SJCRH30 (cell line): ENCODE data around the gene RNASE7. TPM values are rescaled to one million over a fixed set of nuclear protein-coding genes. Genes with fewer than 3 reads are reported as not detected.
"Not testable (repeated sequence)": the region's sequence is repeated elsewhere in the genome, so short reads cannot be mapped to it uniquely, and the experiment has no call there.

Experiments
- DNase-seq, 2 experiments: peaks; one replicate each; pipeline ENCODE4 v3.0.0-alpha.2; 2015 to 2020
- H3K27ac ChIP-seq: fragments of 250-450 bp; sonication (Bioruptor Pico); 2 replicates; pipeline ENCODE4 v1.5.1; 2020; ENCODE audit warnings: mild to moderate bottlenecking, moderate library complexity
- H3K27me3 ChIP-seq: fragments of 250-450 bp; sonication (Bioruptor Pico); 2 replicates; pipeline ENCODE4 v1.5.1; 2020; ENCODE audit warnings: mild to moderate bottlenecking, moderate library complexity
- H3K36me3 ChIP-seq: fragments of 250-450 bp; sonication (Bioruptor Pico); 2 replicates; pipeline ENCODE4 v1.5.1; 2020; ENCODE audit warnings: mild to moderate bottlenecking, moderate library complexity
- H3K4me1 ChIP-seq: fragments of 250-450 bp; sonication (Bioruptor Pico); 2 replicates; pipeline ENCODE4 v1.5.1; 2020; ENCODE audit warnings: mild to moderate bottlenecking, moderate library complexity
- H3K4me3 ChIP-seq: fragments of 250-450 bp; sonication (Bioruptor Pico); 2 replicates; pipeline ENCODE4 v1.5.1; 2020; ENCODE audit warnings: mild to moderate bottlenecking, moderate library complexity
- H3K9me3 ChIP-seq: fragments of 250-450 bp; sonication (Bioruptor Pico); replicated peaks from 2 replicates; pipeline ENCODE4 v1.5.1; 2020; ENCODE audit warnings: mild to moderate bottlenecking, moderate library complexity
- total RNA-seq: library from RNA; depleted of rRNA; stranded (reverse); fragments of >200 nt; shearing (Covaris generic); gene quantifications from 2 replicates; pipeline ENCODE4 v1.2.3, GENCODE V29; 2014; rRNA removed

The RNASE7 gene
- not detected in 2 replicates for total RNA-seq

- Histone ChIP-seq H3K36me3 (no peaks in the 10 kb centered on the region), H3K27me3 (no peaks in the 10 kb centered on the region), H3K4me1 (peaks cover 31% of the 10 kb centered on the region), H3K9me3 (no peaks in the 10 kb centered on the region), H3K4me3 (no peak within 1 kb of the TSS), H3K27ac (no peak within 1 kb of the TSS)
- DNase-seq: no peak
Measured at GRCh38 chr14:21041676-21042433, at the start of gene RNASE7. TSS of gene RNASE7 (plus strand) at chr14:21042362. CDS start at chr14:21042993, 631 bp downstream.

DNA sequence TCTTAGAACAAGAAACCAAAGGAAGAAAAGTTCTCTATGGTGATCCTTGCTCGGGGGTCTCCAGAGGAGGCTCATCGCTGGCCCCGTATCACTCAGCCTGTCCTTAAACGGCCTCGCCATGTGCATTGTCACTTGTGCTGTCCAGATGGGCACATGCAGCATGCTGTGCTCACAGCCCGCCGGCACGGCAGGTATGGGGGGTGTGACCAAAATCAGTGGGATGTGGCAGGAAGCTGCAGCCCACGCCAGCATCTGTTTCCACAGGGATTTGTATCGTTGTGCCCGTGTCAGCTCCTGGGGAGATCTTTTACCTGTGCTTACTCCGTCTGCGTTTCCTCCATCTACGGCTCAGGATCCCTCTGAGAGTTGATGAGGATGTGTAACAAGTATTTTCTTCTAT lies 45.6 kb upstream of the RNASE7 start:
- Histone ChIP-seq H3K27ac (no peak overlapping the region), H3K4me1 (no peaks in the 10 kb centered on the region), H3K36me3 (peaks cover 41% of the 10 kb centered on the region), H3K4me3 (no peak overlapping the region), H3K27me3 (no peaks in the 10 kb centered on the region), H3K9me3 (no peaks in the 10 kb centered on the region)
- DNase-seq: no peak

- H3K27ac ChIP-seq: no peak overlapping the region
- no peak overlapping the region for H3K4me3 ChIP-seq
- peaks cover 35% of the 10 kb centered on the region for H3K36me3 ChIP-seq
- DNase-seq: no peak
- no peaks in the 10 kb centered on the region for H3K9me3 ChIP-seq
- H3K4me1 ChIP-seq: no peaks in the 10 kb centered on the region
- H3K27me3 ChIP-seq: no peaks in the 10 kb centered on the region
Measured at GRCh38 chr14:20997115-20997514, 45.0 kb upstream of the RNASE7 start.

GRCh38 chr14:20997564-20997963 lies 44.6 kb upstream of the RNASE7 start:
- peaks cover 31% of the 10 kb centered on the region for H3K36me3 ChIP-seq
- no peak for DNase-seq

DNA sequence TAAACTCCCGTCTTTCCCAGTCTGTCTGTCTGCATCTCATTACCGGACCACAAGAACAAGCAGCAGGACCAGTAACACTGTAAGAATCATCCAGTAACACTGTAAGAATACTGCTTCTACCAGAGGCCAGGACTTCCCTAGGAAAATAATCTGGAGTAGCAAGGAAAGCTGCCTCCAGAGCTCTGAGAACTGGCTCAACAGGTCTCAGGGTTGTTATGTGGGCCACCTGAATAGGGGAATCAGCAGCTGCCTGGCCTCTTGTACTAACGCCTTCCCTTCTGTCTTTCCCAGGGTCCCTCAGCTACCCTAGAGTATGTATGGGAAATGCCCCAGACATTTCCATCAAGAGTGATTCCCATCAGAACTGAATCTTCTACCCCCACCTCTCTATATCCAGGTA lies 44.0 kb upstream of the RNASE7 start:
- no peaks in the 10 kb centered on the region for H3K27me3 ChIP-seq
- peaks cover 4% of the 10 kb centered on the region; the same call in 1 of the 2 replicates for H3K4me1 ChIP-seq
- H3K36me3 ChIP-seq: peaks cover 26% of the 10 kb centered on the region
- H3K27ac ChIP-seq: no peak overlapping the region
- no peak for DNase-seq
- no peaks in the 10 kb centered on the region for H3K9me3 ChIP-seq
- no peak overlapping the region for H3K4me3 ChIP-seq

More at GRCh38 chr14:20997564-20997963, 44.6 kb upstream of the RNASE7 start:
- no peaks in the 10 kb centered on the region for H3K9me3 ChIP-seq
- H3K4me1 ChIP-seq: no peaks in the 10 kb centered on the region
- H3K4me3 ChIP-seq: no peak overlapping the region
- no peaks in the 10 kb centered on the region for H3K27me3 ChIP-seq
- H3K27ac ChIP-seq: no peak overlapping the region

GRCh38 chr14:20998674-20999366 lies 43.3 kb upstream of the RNASE7 start, which contains the start of gene SLC39A2:
TSS of gene SLC39A2 (plus strand) at chr14:20999293. CDS start at chr14:20999447, 154 bp downstream.
- peak in 1 of 2 experiments; percentile 20 for DNase-seq
- H3K27ac ChIP-seq: no peak within 1 kb of the TSS
- H3K4me3 ChIP-seq: no peak within 1 kb of the TSS
- H3K9me3 ChIP-seq: no peaks in the 10 kb centered on the region
- no peaks in the 10 kb centered on the region for H3K27me3 ChIP-seq
- H3K36me3 ChIP-seq: peaks cover 25% of the 10 kb centered on the region
- peaks cover 7% of the 10 kb centered on the region; the same call in 1 of the 2 replicates for H3K4me1 ChIP-seq

DNA sequence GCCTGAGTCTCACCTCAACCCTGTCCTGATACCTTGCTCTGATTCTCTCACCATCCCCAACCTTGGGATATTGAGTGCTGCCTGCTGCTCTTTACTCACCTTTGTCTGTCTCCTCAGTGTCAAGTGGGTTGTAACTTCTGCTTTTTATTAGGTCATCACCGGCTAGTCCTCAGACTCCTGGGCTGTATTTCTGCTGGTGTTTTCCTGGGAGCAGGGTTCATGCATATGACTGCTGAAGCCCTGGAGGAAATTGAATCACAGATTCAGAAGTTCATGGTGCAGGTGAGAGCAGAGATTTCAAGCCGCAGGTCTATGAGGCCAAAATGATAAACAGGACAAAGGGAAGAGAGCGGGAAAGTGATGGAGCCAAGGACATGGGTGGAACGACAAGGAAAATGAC lies 42.6 kb upstream of the RNASE7 start:
- Histone ChIP-seq H3K27me3 (no peaks in the 10 kb centered on the region), H3K4me1 (peaks cover 7% of the 10 kb centered on the region; the same call in 1 of the 2 replicates), H3K36me3 (peaks cover 21% of the 10 kb centered on the region), H3K27ac (no peak overlapping the region), H3K4me3 (no peak overlapping the region), H3K9me3 (no peaks in the 10 kb centered on the region)
- no peak for DNase-seq

- Histone ChIP-seq H3K36me3 (peaks cover 5% of the 10 kb centered on the region; the same call in 1 of the 2 replicates), H3K27ac (no peak overlapping the region), H3K4me1 (peaks cover 7% of the 10 kb centered on the region; the same call in 1 of the 2 replicates), H3K27me3 (no peaks in the 10 kb centered on the region), H3K9me3 (no peaks in the 10 kb centered on the region), H3K4me3 (no peak overlapping the region)
- no peak for DNase-seq
Measured at GRCh38 chr14:21001218-21001617, 40.9 kb upstream of the RNASE7 start.

DNA sequence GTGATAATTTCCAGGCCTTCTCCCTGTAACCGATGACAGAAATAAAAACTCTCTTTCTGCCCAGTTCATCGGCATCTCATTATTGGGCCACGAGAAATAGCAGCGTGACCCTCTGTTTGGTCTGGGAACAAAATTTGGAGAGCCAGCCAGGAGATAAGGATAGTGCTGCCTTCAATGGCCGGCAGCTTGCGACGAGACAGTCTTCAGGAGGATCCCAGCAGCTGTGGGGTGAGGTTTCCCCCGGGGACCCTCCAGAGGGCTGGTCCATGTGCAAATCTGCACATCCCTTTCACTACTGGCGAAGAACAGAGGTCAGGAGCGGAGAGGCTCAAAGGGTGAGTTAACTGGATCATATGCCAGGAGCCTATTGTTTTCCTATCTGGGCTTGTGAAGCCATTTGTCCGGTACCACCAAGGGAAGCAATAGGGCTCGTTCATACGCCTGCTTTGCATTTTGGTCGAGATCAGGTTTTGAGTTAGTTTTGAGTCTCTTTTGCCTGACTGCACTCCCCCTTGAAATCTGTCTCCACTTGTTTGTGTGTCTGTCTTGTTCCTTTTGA lies 38.3 kb upstream of the RNASE7 start:
- Histone ChIP-seq H3K9me3 (no peaks in the 10 kb centered on the region), H3K27ac (no peak overlapping the region), H3K36me3 (no peaks in the 10 kb centered on the region), H3K27me3 (no peaks in the 10 kb centered on the region), H3K4me1 (peaks cover 7% of the 10 kb centered on the region; the same call in 1 of the 2 replicates), H3K4me3 (peak overlapping the region; percentile 33)
- peak; percentile 14 to 19 for DNase-seq

- H3K9me3 ChIP-seq, H3K27me3 ChIP-seq, DNase-seq, H3K27ac ChIP-seq, H3K4me3 ChIP-seq, H3K36me3 ChIP-seq, H3K4me1 ChIP-seq: not testable (repeated sequence)
Measured at GRCh38 chr14:21009721-21010120, 32.4 kb upstream of the RNASE7 start.

GRCh38 chr14:21011136-21011535 lies 31.0 kb upstream of the RNASE7 start:
- H3K9me3 ChIP-seq: no peaks in the 10 kb centered on the region
- H3K27me3 ChIP-seq: no peaks in the 10 kb centered on the region; the same call in 1 of the 2 replicates
- no peaks in the 10 kb centered on the region for H3K36me3 ChIP-seq
- H3K27ac ChIP-seq: no peak overlapping the region
- no peak overlapping the region for H3K4me3 ChIP-seq
- no peak for DNase-seq
- peaks cover 3% of the 10 kb centered on the region; the same call in 1 of the 2 replicates for H3K4me1 ChIP-seq

DNA sequence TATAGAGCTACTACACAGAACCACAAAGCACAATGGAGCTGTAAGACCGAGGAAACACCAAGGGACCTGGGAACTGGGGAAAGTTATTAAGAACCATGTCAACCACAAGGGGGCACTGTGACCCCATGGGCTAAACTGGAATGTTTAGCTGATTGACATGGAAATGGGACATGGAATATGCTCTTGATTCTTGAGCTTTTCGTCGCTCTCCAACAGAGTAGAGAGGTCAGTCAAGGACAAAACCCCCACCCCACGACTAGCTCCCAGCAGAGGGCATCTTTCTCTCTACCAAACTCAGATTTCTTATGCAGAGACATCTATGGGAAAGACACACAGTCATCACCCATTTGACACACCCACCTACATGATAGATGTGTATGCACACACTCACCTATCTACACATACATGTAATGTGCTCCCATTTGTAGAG lies 27.4 kb upstream of the RNASE7 start:
- Histone ChIP-seq H3K36me3 (no peaks in the 10 kb centered on the region), H3K4me1 (peaks cover 3% of the 10 kb centered on the region; the same call in 1 of the 2 replicates), H3K9me3 (no peaks in the 10 kb centered on the region), H3K27ac (no peak overlapping the region), H3K27me3 (no peaks in the 10 kb centered on the region; the same call in 1 of the 2 replicates), H3K4me3 (no peak overlapping the region)
- DNase-seq: peak; percentile 71 to 93

- Histone ChIP-seq H3K27me3 (no peaks in the 10 kb centered on the region; the same call in 1 of the 2 replicates), H3K36me3 (no peaks in the 10 kb centered on the region), H3K4me3 (no peak overlapping the region), H3K27ac (no peak overlapping the region), H3K9me3 (no peaks in the 10 kb centered on the region), H3K4me1 (peaks cover 3% of the 10 kb centered on the region; the same call in 1 of the 2 replicates)
- DNase-seq: no peak
Measured at GRCh38 chr14:21015312-21015711, 26.9 kb upstream of the RNASE7 start.

DNA sequence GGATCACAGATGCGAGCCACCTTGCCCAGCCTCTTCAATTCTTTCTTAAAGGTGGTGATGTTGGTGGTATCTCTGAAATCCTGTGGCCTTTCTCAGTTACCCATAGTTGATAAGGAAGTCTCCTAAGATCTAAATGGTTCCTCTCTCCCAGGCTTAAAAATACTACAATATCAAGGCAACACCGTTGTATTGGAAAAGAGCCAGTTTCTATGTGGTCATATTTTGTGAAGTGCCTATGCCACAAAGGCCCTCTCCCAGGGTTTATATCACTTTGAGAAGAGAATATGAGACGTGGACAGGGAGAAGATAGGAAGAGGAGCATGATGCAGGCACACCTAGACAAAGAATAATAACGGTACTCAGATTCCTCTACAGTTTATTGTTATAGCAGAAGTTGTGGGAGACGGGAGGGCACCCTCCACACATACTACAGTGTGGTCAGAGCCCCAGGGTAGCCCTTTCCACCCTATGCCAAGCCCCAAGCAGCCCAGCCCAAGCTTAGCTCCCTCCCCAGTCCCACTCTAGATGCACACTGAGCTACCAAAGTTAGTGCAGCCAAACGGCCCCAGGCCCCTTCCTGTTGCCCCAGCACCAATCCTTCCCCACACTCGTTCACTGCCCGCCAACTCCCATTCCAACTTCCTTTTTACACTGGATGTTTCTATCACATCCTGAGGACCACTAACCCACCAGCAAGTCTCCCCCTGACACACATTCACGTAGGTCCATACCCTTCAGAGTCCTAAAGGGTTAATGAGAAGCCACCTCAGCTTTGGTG lies 25.6 kb upstream of the RNASE7 start:
- Histone ChIP-seq H3K36me3 (no peaks in the 10 kb centered on the region), H3K4me3 (no peak overlapping the region), H3K4me1 (peaks cover 3% of the 10 kb centered on the region; the same call in 1 of the 2 replicates), H3K27me3 (no peaks in the 10 kb centered on the region; the same call in 1 of the 2 replicates), H3K27ac (no peak overlapping the region), H3K9me3 (no peaks in the 10 kb centered on the region)
- no peak for DNase-seq
